H9 (cell line): ENCODE results near the gene CDH16. TPM values are rescaled to one million over a fixed set of nuclear protein-coding genes. Genes with fewer than 3 reads are reported as not detected.
A peak's percentile ranks its signal among the peaks of the same experiment; 100 is the strongest.

Experiments
- DNase-seq: peaks from one replicate; pipeline ENCODE4 v3.0.0-alpha.2; 2017
- H2AFZ ChIP-seq: one replicate; pipeline ENCODE4 v1.6.1; 2013; ENCODE audit warnings: mild to moderate bottlenecking, low read length, control low read depth, moderate library complexity
- H2AK5ac ChIP-seq: 2 replicates; pipeline ENCODE4 v1.6.1; 2013; ENCODE audit warnings: low read length, control low read depth, mixed read lengths; ENCODE audit not compliant: insufficient read length
- H2BK120ac ChIP-seq: one replicate; pipeline ENCODE4 v1.6.1; 2013; ENCODE audit warnings: low read depth, mild to moderate bottlenecking, low read length, control low read depth, inconsistent platforms; ENCODE audit not compliant: poor library complexity, severe bottlenecking
- H2BK12ac ChIP-seq: 2 replicates; pipeline ENCODE4 v1.6.1; 2013; ENCODE audit warnings: low read length, control low read depth, mixed read lengths, low read depth; ENCODE audit not compliant: insufficient read length
- H2BK15ac ChIP-seq: 2 replicates; pipeline ENCODE4 v1.6.1; 2013; ENCODE audit warnings: low read depth, low read length, control low read depth
- H2BK20ac ChIP-seq: one replicate; pipeline ENCODE4 v1.6.1; 2013; ENCODE audit warnings: low read depth, mild to moderate bottlenecking, low read length, control low read depth, inconsistent platforms; ENCODE audit not compliant: poor library complexity, severe bottlenecking
- H2BK5ac ChIP-seq: 2 replicates; pipeline ENCODE4 v1.6.1; 2013; ENCODE audit warnings: low read length, control low read depth, mixed read lengths; ENCODE audit not compliant: insufficient read length
- H3K14ac ChIP-seq: 2 replicates; pipeline ENCODE4 v1.6.1; 2013; ENCODE audit warnings: low read length, control low read depth; ENCODE audit not compliant: insufficient read depth
- H3K18ac ChIP-seq: 2 replicates; pipeline ENCODE4 v1.6.1; 2013; ENCODE audit warnings: low read depth, mild to moderate bottlenecking, mixed read lengths, low read length, control low read depth; ENCODE audit not compliant: insufficient read length
- H3K23ac ChIP-seq: 2 replicates; pipeline ENCODE4 v1.6.1; 2013; ENCODE audit warnings: low read length, control low read depth, mixed read lengths, low read depth; ENCODE audit not compliant: insufficient read length
- H3K23me2 ChIP-seq: 2 replicates; pipeline ENCODE4 v1.6.1; 2013; ENCODE audit warnings: low read depth, mild to moderate bottlenecking, mixed read lengths, low read length, control low read depth; ENCODE audit not compliant: insufficient read length, poor library complexity, severe bottlenecking
- H3K27ac ChIP-seq: 2 replicates; pipeline ENCODE4 v1.5.1; 2013; ENCODE audit warnings: low read length, control low read depth, mixed read lengths, low read depth; ENCODE audit not compliant: insufficient read length
- H3K27me3 ChIP-seq: 2 replicates; pipeline ENCODE4 v1.6.1; 2013; ENCODE audit warnings: low read length, control low read depth, inconsistent platforms; ENCODE audit not compliant: insufficient read depth
- H3K4ac ChIP-seq: 2 replicates; pipeline ENCODE4 v1.6.1; 2013; ENCODE audit warnings: low read depth, mild to moderate bottlenecking, control low read depth, inconsistent platforms, low read length, moderate library complexity
- H3K4me1 ChIP-seq: 2 replicates; pipeline ENCODE4 v1.6.1; 2013; ENCODE audit warnings: low read length, control low read depth, inconsistent platforms; ENCODE audit not compliant: insufficient read depth
- H3K4me2 ChIP-seq: 2 replicates; pipeline ENCODE4 v1.6.1; 2013; ENCODE audit warnings: low read length, control low read depth, mixed read lengths; ENCODE audit not compliant: insufficient read length, insufficient read depth
- H3K56ac ChIP-seq: 2 replicates; pipeline ENCODE4 v1.6.1; 2013; ENCODE audit warnings: low read depth, mild to moderate bottlenecking, mixed read lengths, low read length, control low read depth; ENCODE audit not compliant: insufficient read length
- H3K79me1 ChIP-seq: 2 replicates; pipeline ENCODE4 v1.6.1; 2013; ENCODE audit warnings: low read depth, mild to moderate bottlenecking, moderate library complexity, low read length, control low read depth, inconsistent platforms; ENCODE audit not compliant: insufficient read depth, poor library complexity, severe bottlenecking
- H3K79me2 ChIP-seq: 2 replicates; pipeline ENCODE4 v1.6.1; 2013; ENCODE audit warnings: low read length, control low read depth, inconsistent platforms; ENCODE audit not compliant: insufficient read depth
- H3K9ac ChIP-seq: 2 replicates; pipeline ENCODE4 v1.6.1; 2013; ENCODE audit warnings: low read length, control low read depth, mixed read lengths; ENCODE audit not compliant: insufficient read length; ENCODE audit errors: extremely low read depth
- H3K9me3 ChIP-seq: one replicate; pipeline ENCODE4 v1.6.1; 2013; ENCODE audit warnings: low read depth, low read length, inconsistent platforms; ENCODE audit not compliant: control insufficient read depth
- H3T11ph ChIP-seq: one replicate; pipeline ENCODE4 v1.6.1; 2013; ENCODE audit warnings: mild to moderate bottlenecking, low read length, control low read depth, inconsistent platforms
- H4K20me1 ChIP-seq: one replicate; pipeline ENCODE4 v1.6.1; 2013; ENCODE audit not compliant: control insufficient read depth, insufficient read length, insufficient read depth
- H4K5ac ChIP-seq: 2 replicates; pipeline ENCODE4 v1.6.1; 2013; ENCODE audit warnings: low read depth, mild to moderate bottlenecking, mixed read lengths, low read length, control low read depth; ENCODE audit not compliant: insufficient read length
- H4K8ac ChIP-seq: replicated peaks from 2 replicates; pipeline ENCODE4 v1.6.1; 2013; ENCODE audit warnings: low read length, control low read depth, mixed read lengths, low read depth; ENCODE audit not compliant: insufficient read length
- H4K91ac ChIP-seq: 2 replicates; pipeline ENCODE4 v1.6.1; 2013; ENCODE audit warnings: low read depth, mild to moderate bottlenecking, moderate library complexity, mixed read lengths, low read length, control low read depth; ENCODE audit not compliant: insufficient read length
- H3K27ac Mint-ChIP-seq, 3 experiments: 2 replicates in 2 of 3; 3 replicates in 1 of 3; pipeline ENCODE4 v1.8.0; 2020 to 2021; ENCODE audit warnings: mixed read lengths in 3 of 3, mild to moderate bottlenecking in 1 of 3, moderate library complexity in 1 of 3
- H3K27me3 Mint-ChIP-seq: 2 replicates; pipeline ENCODE4 v1.8.0; 2021; ENCODE audit warnings: low read depth, mild to moderate bottlenecking, moderate library complexity, mixed read lengths
- H3K36me3 Mint-ChIP-seq, 3 experiments: 2 replicates in 2 of 3; 3 replicates in 1 of 3; pipeline ENCODE4 v1.8.0; 2020 to 2021; ENCODE audit warnings: low read depth in 3 of 3, mixed read lengths in 3 of 3; ENCODE audit not compliant: insufficient read depth in 1 of 3
- H3K4me1 Mint-ChIP-seq, 2 experiments: 2 replicates each; pipeline ENCODE4 v1.8.0; 2020; ENCODE audit warnings: mixed read lengths in 2 of 2
- H3K4me3 Mint-ChIP-seq, 2 experiments: 2 replicates in 1 of 2; 3 replicates in 1 of 2; pipeline ENCODE4 v1.8.0; 2020 to 2021; ENCODE audit warnings: mild to moderate bottlenecking in 2 of 2, mixed read lengths in 2 of 2, moderate library complexity in 1 of 2
- H3K9me3 Mint-ChIP-seq, 2 experiments: 2 replicates in 1 of 2; 3 replicates in 1 of 2; pipeline ENCODE4 v1.8.0; 2020; ENCODE audit warnings: mild to moderate bottlenecking in 2 of 2, mixed read lengths in 2 of 2, moderate library complexity in 1 of 2
- CTCF ChIP-seq: fragments of 200-600 bp; sonication (generic); conservative IDR thresholded peaks from 3 replicates; pipeline ENCODE4 v1.8.0; 2021; ENCODE audit warnings: antibody characterized with exemption, mild to moderate bottlenecking
- WGBS: extraction: QIAGEN DNeasy Blood & Tissue Kit; methylation state at CpG from one replicate; pipeline ENCODE4 v1.1.7; 2013; ENCODE audit warnings: missing lambda C conversion rate, low lambda C conversion rate, mixed read lengths; ENCODE audit not compliant: insufficient read length; ENCODE audit errors: extremely low coverage; 5-methylcytosine and 5-hydroxymethylcytosine counted together
- total RNA-seq: library from RNA; stranded (reverse); gene quantifications from 2 replicates; pipeline ENCODE4 v1.2.1, GENCODE V29; 2021

CDH16 gene
- total RNA-seq, 1 experiment from 2014 or later = not detected

- Histone ChIP-seq H3T11ph (no peak overlapping the region), H3K4ac (no peak overlapping the region), H4K91ac (no peak overlapping the region), H2BK20ac (no peak overlapping the region), H2BK120ac (no peak overlapping the region), H2BK15ac (no peak overlapping the region), H2AFZ (no peak overlapping the region), H3K14ac (no peak overlapping the region), H3K23me2 (peaks cover 11% of the 10 kb centered on the region), H2BK12ac (no peak overlapping the region), H3K9ac (no peak overlapping the region), H3K27me3 (peaks cover 15% of the 10 kb centered on the region; the same call in 1 of the 2 replicates), H3K23ac (no peak overlapping the region), H4K20me1 (no peaks in the 10 kb centered on the region), H3K56ac (no peak overlapping the region), H3K9me3 (no peaks in the 10 kb centered on the region), H4K8ac (no peak overlapping the region), H3K79me2 (no peaks in the 10 kb centered on the region), H3K79me1 (no peaks in the 10 kb centered on the region), H3K27ac (no peak overlapping the region), H2BK5ac (no peak overlapping the region), H2AK5ac (no peak overlapping the region), H4K5ac (no peak overlapping the region), H3K4me2 (no peak overlapping the region), H3K18ac (peak overlapping the region; percentile 18), H3K4me1 (no peaks in the 10 kb centered on the region)
- DNase-seq = peak; percentile 70
- no peaks in the 10 kb centered on the region; a peak in 1 of 5 replicates for H3K9me3 Mint-ChIP-seq
- no CpG with 5 or more reads among the region's 10 CpGs for WGBS
- no peak overlapping the region for H3K27ac Mint-ChIP-seq
- peaks cover 21 to 27% of the 10 kb centered on the region in 2 experiments for H3K4me1 Mint-ChIP-seq
- H3K4me3 Mint-ChIP-seq = no peak overlapping the region
- H3K36me3 Mint-ChIP-seq = peaks cover 3 to 15% (median 5%) of the 10 kb centered on the region in 3 experiments
- TF ChIP-seq CTCF = peak; percentile 68
- H3K27me3 Mint-ChIP-seq = peaks cover 44% of the 10 kb centered on the region
Observed at GRCh38 chr16:66928702-66929388, 10.2 kb upstream of the CDH16 start.
